ENCODE measurements around the gene ANKRD30A.
"Not testable (repeated sequence)": the region's sequence is repeated elsewhere in the genome, so short reads cannot be mapped to it uniquely, and the experiment has no call there.

The ANKRD30A gene

DNA sequence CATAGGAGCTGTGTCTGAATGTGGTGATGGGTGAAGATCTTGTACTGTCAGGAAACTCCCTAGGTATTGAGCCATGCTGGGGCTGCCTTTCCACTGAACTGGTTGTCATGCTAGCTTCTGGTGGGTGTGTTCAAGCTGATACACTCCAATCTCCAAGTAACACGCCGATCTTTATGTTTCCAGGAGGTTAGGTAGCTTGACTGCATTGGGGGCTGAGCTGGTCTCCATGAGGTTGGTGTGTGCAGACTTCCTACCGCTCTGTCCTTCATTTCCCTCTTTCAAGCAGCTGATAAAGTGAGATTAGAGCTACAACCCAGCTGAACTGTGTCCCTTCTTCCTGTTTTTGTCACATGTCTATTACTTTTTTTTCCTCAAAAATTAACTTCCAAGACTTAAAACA, 265.5 kb downstream of the ANKRD30A start:
- H3K4me3 ChIP-seq = no peak overlapping the region
- H3K27ac ChIP-seq = no peak overlapping the region
- DNase-seq (ENCODE audit: low spot score) = no peak
- TF ChIP-seq, protein P1, sequence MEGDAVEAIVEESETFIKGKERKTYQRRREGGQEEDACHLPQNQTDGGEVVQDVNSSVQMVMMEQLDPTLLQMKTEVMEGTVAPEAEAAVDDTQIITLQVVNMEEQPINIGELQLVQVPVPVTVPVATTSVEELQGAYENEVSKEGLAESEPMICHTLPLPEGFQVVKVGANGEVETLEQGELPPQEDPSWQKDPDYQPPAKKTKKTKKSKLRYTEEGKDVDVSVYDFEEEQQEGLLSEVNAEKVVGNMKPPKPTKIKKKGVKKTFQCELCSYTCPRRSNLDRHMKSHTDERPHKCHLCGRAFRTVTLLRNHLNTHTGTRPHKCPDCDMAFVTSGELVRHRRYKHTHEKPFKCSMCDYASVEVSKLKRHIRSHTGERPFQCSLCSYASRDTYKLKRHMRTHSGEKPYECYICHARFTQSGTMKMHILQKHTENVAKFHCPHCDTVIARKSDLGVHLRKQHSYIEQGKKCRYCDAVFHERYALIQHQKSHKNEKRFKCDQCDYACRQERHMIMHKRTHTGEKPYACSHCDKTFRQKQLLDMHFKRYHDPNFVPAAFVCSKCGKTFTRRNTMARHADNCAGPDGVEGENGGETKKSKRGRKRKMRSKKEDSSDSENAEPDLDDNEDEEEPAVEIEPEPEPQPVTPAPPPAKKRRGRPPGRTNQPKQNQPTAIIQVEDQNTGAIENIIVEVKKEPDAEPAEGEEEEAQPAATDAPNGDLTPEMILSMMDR (IDR thresholded peaks at IDR 0.05) = no peak

DNA sequence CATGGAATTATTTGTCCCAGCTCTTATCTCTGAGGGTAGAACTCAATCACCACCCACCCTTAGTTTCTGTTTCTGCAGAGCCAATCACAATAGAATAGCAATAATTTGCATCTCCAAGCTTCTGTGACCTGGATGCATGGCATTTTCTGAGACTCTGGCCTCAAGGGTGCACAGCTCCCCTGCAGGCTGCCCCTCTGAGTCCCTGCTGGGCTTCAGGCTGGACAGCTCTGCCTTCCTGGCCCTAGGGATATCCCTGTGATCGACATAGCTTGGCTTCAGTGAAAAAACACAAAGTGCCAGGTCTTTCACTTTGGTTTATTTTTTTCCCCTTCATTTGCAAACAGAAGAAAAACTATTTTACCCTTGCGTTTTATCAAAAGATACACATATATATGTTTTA, 275.4 kb downstream of the ANKRD30A start:
- not testable (repeated sequence) for H3K27ac ChIP-seq; H3K4me3 ChIP-seq; DNase-seq (ENCODE audit: low spot score)

DNA sequence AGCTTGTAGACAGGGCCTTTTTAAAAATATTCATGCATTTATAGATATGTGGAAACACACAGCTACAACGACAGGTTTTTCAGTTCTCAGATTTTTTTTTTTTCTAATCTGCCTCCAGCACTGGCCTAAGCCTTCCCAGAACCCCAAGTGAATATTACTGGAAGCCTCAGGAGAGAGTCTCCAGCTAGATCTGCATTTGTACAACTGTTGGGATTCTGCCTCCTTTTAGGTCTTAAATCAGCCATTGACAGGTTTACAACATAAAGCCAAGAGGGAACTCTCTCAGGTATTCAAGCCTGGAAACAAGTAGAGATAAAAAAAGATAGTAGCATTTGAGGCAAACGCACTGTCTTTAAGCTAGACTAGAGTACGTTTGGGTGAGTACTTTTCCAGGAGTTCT, 275.8 kb downstream of the ANKRD30A start:
- TF ChIP-seq, protein P1 (IDR thresholded peaks at IDR 0.05) = no peak

DNA sequence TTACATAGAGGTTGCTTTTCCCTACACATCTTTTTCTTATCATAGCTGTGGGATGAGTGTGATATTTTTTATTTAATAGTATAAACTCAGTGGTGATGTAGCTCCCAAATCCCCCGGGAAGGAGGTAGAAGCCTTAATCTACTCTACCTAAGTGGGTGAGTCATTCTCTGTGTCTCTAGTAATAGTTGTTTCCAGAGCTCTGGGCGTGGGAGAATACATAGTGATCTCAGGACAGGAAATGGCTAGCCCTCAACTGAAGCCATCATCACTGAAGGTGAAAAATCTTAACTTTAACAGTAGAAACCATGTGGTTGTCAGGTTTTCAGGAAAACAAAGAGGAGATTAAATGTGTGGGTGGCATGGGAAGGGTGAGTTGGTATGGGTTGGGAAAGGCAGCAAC, 278.4 kb downstream of the ANKRD30A start:
- TF ChIP-seq, protein P1 (IDR thresholded peaks at IDR 0.05) = no peak
- Histone ChIP-seq H3K27ac (no peak overlapping the region), H3K4me3 (no peak overlapping the region)
- no peak for DNase-seq (ENCODE audit: low spot score)

More for the DNA sequence above, 275.8 kb downstream of the ANKRD30A start:
- no peak for DNase-seq (ENCODE audit: low spot score)
- Histone ChIP-seq H3K4me3 (no peak overlapping the region), H3K27ac (no peak overlapping the region)

Data from coronary artery (tissue), 2 donors.